ENCODE results near the gene TRIM10.

- TF ChIP-seq SPI1 (IDR thresholded peaks at IDR 0.05; ENCODE audit: borderline replicate concordance, low read depth) (no peak), CTCF (IDR thresholded peaks at IDR 0.05; ENCODE audit: insufficient read depth, low read length) (no peak), POLR2AphosphoS5 (IDR thresholded peaks at IDR 0.05; ENCODE audit: low read depth) (no peak), REST (IDR thresholded peaks at IDR 0.05; ENCODE audit: insufficient replicate concordance, low read depth) (no peak), GABPA (IDR thresholded peaks at IDR 0.05; ENCODE audit: low read depth) (no peak)
Observed at GRCh38 chr6:30180145-30180544, 19.1 kb upstream of the TRIM10 start.

Data from HL-60 (cell line).